Measurements from ENCODE around the gene USP37.
A peak's percentile ranks its signal among the peaks of the same experiment; 100 is the strongest.

The USP37 gene

DNA sequence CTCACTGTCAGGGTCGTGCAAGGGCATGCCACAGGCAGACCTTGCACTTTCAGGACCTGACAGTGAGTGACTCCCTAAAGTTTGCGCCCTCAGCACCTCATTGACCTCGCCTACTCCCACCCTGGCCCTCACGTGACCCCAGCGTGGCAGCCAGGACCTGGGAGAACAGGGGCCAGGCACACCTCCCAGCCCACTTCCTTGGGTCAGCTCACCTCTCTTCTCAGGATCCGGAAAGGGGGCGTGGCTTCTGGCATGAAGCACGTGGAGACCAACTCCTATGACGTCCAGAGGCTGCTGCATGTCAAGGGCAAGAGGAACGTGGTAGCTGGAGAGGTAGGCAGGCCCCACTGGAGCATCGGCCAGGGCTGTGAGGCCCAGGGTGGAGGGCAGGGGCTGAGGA is 140.4 kb downstream of the USP37 start:
- DNase-seq: no peak

DNA sequence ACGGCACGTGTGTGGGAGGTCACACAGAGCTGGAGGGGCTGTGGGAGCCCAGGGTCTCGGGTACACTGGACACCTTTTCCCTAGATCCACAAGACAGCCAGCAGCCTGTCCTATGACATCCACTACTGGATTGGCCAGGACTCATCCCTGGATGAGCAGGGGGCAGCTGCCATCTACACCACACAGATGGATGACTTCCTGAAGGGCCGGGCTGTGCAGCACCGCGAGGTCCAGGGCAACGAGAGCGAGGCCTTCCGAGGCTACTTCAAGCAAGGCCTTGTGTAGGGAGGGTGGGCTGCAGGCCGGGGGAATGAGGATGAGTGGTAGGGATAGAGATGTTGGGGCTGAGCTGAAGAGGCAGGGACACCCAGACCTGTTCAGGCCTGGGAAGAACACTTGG is 142.6 kb downstream of the USP37 start:
- no peak for DNase-seq

DNA sequence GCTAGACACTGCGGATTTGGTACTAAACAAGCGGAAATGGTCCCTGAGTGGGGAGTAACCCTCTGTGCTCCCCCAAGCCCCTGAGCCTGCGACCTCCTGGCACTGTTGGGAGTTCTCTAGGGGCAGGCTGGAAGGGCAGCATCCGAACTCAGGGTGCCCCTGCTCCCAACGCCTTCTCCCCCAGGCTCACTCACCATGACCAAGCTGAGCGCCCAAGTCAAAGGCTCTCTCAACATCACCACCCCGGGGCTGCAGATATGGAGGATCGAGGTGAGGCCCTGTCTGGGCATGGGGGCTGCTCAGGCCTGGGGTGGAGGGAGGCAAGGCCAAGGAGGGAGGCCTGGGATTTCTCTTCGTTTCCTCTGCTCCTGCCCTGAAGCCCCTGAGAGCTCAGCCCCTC is 144.6 kb downstream of the USP37 start:
- DNase-seq: no peak

DNA sequence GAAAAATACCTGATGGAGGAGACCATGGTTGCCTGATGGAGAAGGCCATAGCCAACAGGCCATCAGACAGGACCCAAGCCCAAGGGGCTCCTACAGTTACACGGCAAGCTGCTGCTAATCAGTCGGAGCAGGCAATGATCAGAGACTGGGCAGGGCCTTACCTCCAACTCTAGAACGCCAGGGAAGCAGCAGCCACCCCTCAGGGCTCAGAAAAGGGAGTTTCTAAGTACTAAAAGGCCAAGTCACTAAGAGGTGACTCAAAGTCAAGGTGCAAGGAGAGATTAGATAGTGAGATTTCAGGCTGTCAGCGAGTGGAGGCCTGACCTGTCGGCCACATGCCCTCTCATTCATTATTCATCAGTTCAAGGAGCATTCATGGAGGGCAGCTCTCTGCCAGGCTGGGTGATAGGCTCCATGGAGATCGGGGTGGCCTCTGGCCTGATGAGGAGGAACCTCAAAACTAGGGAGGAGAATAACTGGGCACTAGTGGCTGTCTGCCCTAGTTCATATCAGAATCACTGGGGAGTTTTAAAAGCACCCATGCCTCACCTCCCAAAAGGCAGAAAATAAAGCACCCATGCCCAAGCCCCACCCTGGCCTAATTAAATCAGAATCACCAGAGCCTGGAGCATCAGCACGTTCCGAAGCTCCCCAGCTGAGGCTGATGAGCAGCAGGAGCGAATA is 145.6 kb downstream of the USP37 start:
- DNase-seq: no peak

DNA sequence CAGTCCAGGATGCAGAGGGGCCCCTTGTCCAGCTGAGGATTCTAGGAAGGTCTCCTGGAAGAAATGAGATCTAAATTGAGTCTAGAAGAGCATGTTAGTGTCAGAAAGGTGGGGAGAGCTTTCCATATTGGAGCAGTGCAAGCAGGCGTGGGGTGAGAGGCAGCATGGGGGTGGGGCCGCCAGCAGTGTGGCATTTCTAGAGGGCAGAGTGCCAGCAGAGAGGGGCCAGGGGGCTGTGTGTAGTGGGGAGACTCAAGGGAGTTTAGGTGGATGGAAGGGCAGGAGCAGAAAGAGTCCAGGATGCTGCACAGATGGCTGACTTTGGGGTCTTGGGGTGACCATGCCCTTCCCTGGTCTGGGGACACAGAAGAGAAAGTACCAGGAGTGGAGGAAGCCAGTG is 147.1 kb downstream of the USP37 start:
- DNase-seq: no peak

DNA sequence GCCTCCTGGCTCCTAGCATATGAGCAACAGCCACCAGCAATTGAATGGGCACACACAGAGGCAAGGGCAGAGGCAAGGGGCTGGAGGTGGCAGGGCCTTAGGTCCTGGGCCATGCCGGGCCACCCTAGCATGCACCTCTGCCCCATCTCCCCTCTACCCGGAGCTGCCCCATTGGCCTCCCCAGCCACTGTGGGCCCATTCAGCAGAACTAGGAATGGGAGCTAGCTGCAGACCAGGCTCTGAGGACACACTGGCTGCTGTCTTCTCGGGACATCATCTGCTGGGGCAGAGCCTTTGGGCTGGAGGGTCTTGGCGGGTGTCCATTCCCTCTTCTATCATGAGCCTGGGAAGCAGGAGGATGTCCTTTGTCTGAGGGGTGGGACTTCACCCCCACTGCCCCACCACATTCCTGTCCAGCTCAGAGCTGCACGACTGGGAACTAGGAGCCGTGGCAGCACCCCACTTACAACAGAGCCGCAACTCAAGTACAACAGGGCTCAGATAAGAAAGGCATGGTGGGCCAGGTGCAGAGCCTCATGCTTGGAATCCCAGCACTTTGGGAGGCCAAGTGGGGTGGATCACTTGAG is 148.4 kb downstream of the USP37 start:
- DNase-seq: no peak

DNA sequence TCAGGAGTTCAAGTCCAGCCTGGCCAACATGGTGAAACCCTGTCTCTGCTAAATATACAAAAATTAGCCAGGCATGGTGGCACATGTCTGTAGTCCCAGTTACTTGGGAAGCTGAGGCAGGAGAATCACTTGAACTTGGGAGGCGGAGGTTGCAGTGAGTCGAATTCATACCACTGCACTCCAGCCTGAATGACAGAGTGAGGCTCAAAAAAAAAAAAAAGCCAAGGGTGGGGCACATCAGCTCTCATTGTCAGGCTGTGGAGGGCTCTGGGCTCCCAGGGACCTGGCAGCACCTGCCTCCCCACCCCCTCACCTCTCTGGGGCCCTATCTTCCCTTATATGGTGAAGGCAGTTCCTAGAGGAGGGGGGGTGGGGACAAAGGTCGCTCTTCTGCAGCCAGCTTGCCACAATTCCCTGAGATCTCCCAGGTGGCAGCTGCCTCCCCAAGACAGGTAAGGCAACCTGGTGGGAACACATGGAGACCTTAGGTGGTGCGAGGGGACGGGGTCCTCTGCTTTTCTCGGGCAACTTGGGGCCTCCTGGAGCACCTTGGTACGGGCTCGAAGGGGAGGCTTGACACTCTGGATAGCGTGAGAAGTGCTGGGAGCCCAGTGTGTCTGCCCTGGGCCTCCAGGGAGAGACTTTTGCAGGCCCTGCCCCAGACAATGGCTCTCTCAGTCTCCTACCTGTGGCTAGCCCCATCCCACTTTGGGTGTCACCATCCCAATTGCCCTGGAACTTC is 149.3 kb downstream of the USP37 start, which contains the start of gene VIL1:
Gene VIL1, plus strand, starts transcription at position 407 of the 742 bp plus-strand sequence. CDS start 4,656 bp downstream, outside the sequence.
- DNase-seq: no peak

DNA sequence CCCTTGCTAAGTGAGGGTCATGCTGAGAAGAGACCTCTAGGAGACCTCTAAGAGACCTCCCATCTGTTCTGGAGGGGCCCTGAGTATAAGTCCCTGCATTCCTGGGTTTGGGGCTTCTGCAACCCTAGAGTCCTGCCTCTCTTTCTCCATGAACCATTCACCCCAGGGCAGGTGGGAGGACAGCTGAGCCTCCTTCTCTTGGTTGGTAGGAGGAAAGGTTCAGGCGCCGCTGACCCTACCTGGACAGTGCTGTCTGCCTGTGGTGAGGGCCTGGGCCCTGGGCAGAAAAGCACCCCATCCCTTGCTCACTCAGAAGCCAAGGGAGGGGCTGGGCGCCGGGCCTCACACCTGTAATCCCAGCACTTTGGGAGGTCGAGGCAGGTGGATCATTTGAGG is 149.8 kb downstream of the USP37 start:
- DNase-seq: no peak

DNA sequence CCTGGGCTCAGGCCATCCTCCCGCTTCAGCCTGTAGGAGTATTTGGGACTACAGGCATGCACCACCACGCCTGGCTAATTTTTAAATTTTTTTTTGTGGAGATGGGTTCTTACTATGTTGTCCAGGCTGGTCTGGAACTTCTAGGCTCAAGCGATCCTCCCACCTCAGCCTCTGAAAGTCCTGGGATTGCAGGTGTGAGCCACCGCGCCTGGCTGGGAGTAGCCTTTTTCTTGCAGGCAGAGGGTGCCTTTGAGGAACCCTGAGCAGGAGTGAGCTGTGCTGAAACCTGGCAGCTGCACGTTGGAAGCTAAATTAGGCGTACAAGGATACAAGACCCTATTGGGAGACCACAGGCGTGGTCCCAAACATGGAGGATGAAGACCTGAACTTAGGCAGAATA is 160.4 kb downstream of the USP37 start:
- DNase-seq: no peak

DNA sequence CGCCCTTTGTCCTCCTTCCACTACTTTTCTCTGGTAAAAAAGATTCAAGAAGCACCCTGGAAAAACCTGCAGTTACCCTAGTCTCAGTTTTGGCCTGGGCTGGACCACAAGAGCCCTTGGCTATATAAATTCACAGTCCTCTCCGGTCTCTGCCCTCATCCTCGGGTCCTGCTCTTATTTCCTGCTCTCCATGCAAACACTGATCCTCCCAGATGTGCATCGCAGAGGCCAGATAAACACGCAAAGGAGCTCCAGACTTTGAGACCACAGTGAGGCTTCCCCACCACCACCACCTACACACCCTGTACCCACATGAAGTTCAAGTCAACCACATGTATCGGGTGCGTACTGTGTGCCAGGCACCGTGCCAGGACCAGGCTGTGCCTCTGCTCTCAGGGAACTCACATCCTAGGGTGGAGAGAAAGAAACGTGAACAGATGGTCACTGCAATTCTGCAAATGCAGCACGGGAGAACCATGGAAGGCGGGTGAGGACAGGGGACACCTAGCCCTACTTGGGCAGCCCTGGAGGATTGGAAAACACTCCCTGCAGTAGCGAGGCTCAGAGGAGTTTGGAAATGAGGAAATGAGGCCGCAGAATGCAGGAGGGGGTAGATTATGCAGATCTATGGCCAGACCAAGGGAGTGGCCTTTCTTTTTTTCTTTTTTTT is 161.1 kb downstream of the USP37 start:
- DNase-seq: peak; percentile 45

DNA sequence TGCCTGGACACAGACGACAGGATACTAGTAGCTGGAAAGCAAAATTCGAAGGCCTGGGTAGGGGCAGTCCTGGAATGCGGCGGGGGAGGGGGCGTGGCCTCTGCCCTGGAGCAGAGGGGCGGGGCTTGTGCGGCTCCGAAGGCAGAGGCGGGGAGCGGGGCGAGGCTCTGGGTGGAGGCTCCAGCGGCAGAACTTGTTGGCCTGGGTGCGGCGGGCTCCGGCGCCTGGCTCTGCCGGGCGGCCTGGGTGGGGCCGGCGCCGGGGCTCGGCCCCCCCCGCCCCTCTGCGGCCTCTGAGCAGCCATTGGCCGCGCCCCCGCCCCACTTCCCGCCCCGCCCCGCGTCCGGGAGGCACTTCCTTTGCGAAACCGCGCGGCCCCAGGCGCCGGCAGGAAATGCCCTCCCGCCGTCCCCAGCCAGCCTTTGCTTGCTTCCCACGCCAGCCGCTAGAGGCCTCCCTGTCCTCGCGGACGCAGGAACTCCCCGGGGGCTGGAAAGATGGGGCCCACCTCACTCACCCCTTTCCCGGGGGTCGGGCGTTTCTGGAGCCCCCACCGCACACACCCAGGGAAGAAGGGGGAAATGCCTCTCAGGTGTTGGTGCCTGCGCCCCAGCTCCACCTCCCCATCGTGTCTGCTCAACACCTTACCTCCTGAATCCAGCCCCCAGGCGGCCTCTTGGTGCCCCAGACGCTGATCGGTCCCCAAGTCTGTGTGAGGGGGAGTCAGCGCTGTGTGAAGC is 161.8 kb downstream of the USP37 start:
- DNase-seq: peak; percentile 95

DNA sequence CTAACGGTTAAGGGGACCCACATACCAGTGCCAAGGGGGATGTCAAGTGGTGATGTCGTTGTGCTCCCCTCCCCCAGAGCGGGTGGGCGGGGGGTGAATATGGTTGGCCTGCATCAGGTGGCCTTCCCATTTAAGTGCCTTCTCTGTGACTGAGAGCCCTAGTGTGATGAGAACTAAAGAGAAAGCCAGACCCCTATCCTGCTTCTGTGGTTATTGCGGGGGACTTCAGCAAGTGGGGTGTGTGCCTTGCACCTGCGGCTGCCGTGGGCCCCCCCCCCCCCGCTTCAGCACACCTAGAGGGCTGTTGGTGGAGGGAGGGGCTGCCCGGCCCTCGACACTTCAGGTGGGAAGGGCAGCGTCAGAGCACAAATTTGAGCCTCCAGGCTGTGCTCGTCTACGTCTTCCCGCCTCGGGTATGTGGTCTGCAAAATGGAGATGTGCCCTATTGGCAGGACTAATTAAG is 162.4 kb downstream of the USP37 start:
- DNase-seq: no peak

DNA sequence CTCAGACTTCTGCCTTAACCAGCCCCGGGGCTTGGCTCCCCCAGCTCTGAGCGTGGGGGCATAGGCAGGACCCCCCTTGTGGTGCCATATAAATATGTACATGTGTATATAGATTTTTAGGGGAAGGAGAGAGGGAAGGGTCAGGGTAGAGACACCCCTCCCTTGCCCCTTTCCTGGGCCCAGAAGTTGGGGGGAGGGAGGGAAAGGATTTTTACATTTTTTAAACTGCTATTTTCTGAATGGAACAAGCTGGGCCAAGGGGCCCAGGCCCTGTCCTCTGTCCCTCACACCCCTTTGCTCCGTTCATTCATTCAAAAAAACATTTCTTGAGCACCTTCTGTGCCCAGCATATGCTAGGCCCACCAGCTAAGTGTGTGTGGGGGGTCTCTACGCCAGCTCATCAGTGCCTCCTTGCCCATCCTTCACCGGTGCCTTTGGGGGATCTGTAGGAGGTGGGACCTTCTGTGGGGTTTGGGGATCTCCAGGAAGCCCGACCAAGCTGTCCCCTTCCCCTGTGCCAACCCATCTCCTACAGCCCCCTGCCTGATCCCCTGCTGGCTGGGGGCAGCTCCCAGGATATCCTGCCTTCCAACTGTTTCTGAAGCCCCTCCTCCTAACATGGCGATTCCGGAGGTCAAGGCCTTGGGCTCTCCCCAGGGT is 162.9 kb downstream of the USP37 start:
- DNase-seq: no peak

DNA sequence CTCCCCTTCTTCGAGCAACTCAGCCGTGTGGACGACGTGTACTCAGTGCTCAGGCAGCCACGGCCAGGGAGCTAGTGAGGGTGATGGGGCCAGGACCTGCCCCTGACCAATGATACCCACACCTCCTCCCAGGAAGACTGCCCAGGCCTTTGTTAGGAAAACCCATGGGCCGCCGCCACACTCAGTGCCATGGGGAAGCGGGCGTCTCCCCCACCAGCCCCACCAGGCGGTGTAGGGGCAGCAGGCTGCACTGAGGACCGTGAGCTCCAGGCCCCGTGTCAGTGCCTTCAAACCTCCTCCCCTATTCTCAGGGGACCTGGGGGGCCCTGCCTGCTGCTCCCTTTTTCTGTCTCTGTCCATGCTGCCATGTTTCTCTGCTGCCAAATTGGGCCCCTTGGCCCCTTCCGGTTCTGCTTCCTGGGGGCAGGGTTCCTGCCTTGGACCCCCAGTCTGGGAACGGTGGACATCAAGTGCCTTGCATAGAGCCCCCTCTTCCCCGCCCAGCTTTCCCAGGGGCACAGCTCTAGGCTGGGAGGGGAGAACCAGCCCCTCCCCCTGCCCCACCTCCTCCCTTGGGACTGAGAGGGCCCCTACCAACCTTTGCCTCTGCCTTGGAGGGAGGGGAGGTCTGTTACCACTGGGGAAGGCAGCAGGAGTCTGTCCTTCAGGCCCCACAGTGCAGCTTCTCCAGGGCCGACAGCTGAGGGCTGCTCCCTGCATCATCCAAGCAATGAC is 163.6 kb downstream of the USP37 start:
- DNase-seq: no peak

DNA sequence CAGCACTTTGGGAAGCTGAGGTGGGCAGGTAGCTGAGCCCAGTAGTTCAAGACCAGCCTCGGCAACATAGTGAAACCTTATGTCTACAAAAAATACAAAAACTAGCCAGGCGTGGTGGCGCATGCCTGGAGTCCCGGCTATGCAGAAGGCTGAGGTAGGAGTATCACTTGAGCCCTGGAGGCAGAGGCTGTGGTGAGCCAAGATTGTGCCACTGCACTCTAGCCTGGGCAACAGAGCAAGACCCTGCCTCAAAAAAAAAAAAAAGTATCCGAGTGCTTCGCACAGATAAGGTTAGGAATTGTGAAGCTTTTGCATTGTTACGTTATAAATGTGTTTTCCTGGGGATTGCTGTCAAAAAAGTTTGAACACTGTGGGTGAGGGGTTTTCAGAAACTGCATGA is 164.3 kb downstream of the USP37 start:
- no peak for DNase-seq

DNA sequence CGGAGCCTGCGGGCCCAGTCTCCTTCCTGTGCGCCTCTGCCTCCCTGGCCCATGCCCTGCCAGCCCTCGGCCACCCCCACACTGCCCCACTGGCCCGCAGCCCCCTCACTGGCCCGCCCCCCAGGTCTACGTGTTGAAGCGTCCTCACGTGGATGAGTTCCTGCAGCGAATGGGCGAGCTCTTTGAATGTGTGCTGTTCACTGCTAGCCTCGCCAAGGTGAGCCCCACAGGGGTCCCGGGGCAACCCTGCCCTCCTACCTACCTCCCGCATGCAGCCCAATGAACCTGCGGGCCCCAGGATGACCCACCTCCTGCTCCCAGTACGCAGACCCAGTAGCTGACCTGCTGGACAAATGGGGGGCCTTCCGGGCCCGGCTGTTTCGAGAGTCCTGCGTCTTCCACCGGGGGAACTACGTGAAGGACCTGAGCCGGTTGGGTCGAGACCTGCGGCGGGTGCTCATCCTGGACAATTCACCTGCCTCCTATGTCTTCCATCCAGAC is 165.2 kb downstream of the USP37 start:
- DNase-seq: no peak

DNA sequence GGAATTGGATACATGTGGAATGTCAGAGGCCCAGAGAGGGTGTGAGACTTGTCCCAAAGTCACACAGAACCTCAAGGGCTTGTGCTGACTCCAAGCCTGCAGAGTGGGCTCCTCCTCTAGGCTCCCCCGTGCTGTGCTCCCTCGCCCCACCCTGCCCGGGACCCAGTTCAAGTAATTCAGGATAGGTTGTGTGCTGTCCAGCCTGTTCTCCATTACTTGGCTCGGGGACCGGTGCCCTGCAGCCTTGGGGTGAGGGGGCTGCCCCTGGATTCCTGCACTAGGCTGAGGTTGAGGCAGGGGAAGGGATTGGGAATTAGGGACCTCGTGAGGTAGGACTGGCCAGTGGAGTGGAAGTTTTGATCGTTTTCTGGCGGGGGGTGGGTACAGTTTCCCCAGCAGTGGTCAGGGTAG is 165.7 kb downstream of the USP37 start:
- no peak for DNase-seq

DNA sequence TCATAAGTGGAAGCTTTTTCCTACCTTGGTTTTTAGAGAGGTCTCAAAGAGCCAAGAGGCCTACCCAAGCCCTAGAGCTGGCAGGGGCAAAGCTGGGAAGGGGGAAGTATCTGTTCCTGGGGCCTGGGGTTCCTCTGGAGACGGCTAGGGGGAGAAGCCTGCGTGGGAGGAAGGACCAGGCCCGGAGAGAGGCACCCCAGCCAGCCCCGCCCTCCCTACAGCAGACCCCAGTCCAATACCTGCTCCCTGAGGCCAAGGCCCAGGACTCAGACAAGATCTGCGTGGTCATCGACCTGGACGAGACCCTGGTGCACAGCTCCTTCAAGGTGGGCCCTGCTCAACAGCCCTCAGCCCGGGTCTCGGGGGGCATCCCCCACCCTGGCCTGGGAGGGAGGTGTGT is 166.3 kb downstream of the USP37 start:
- no peak for DNase-seq

DNA sequence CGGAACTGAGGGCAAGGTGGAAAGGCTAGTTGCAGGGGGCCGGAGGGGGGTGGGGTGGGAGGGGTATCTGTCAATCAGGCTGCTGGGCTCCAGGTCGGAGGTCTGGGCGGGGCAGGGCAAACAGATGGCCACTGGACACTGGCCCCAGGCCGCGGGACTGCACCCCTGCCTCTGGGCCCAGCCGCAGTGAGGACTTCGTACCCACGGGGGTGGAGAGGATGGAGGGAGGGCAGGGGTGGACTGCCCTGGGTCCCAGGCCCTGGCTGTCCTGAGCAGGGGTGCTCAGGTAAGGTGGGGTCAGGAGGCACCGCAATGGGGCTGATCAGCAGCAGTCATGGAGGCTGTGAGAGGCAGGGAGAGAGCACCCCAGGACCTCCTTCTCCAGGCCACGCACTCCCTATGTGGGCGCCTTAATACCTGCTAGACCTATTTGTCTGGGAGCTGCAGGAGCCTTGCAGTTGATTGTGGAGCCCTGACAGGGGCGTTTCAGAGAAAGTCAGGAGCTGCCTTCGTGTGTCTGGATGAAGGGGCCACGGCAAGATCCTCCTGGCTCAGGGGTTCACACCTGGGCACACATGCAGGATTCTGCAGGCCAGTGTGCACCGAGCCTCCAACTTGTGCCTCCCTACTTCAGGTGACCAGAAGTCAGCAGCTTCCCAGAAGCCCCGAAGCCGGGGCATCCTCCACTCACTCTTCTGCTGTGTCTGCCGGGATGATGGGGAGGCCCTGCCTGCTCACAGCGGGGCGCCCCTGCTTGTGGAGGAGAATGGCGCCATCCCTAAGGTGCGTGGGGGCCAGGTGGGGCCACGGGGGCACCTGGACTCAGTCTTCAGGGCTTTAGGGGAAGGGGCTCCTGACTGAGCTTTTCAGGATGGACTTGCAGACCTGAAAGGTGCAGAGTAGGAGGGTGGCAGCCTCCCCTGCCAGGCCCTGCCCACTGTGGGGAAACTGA is 166.9 kb downstream of the USP37 start:
- no peak for DNase-seq

Measured in fibroblast of skin of right quadriceps (primary cell).